ENCODE results near the gene ANKS1B.

DNA sequence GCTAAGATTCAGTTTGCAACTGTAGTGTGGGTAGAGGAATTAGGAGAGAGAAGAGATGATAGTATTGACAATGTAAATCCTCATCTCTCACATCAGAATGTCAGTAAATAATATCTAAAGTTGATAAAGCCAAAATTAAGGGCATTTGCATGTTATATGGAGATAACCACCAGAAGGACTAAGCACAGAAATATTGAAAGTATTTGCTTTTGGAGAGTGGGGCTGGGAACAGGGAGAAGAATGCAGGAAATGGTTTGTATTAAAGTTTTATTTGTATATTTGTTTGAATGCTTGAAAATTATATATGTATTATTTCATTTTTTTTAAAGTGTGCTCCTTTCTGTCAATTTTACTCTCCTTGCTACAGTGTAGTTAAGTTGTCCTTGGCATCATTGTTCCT lies 848.2 kb downstream of the ANKS1B start:
- TF ChIP-seq, protein P1, sequence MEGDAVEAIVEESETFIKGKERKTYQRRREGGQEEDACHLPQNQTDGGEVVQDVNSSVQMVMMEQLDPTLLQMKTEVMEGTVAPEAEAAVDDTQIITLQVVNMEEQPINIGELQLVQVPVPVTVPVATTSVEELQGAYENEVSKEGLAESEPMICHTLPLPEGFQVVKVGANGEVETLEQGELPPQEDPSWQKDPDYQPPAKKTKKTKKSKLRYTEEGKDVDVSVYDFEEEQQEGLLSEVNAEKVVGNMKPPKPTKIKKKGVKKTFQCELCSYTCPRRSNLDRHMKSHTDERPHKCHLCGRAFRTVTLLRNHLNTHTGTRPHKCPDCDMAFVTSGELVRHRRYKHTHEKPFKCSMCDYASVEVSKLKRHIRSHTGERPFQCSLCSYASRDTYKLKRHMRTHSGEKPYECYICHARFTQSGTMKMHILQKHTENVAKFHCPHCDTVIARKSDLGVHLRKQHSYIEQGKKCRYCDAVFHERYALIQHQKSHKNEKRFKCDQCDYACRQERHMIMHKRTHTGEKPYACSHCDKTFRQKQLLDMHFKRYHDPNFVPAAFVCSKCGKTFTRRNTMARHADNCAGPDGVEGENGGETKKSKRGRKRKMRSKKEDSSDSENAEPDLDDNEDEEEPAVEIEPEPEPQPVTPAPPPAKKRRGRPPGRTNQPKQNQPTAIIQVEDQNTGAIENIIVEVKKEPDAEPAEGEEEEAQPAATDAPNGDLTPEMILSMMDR (IDR thresholded peaks at IDR 0.05) = no peak
- TF ChIP-seq EP300 (IDR thresholded peaks at IDR 0.05) (no peak), POLR2A (IDR thresholded peaks at IDR 0.05) (no peak), POLR2AphosphoS5 (IDR thresholded peaks at IDR 0.05) (no peak)
